ENCODE data around the gene TRIP12. TPM values are rescaled to one million over a fixed set of nuclear protein-coding genes. Genes with fewer than 3 reads are reported as not detected.

The TRIP12 gene
- total and polyA plus RNA-seq, 2 of the 13 experiments (the other 11 are each of a cell fraction or from before 2014, with no cell fraction given): 72.1 to 153 TPM

DNA sequence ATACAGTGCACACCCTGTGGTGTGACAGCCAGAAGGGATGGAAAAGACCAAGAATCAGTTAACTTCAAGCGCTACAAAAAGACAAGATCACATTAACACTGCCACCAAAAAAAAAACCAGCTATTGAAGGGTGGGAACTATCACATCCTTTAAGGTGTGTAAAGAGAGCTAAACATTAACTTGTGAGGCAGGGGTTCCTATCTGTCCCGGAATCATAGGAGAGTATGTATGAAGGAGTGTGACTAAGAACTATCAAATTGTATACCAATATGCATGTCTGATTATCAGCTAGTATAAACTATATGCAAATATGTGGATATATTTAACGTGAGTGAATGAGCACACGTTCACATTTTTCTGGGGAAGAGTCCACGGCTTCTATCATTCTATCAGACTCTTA, 119.0 kb downstream of the TRIP12 start:
- FAIRE-seq (no peak), ATAC-seq (no peak), DNase-seq (ENCODE audit: low spot score) (no peak)
- Histone ChIP-seq H3K4me1 (ENCODE audit: insufficient read depth, low read length) (no peaks in the 10 kb centered on the region), H3K27me3 (ENCODE audit: control insufficient read depth in 1 of 2, insufficient read depth in 2 of 2, low read length in 2 of 2) (no peaks in the 10 kb centered on the region), H3K4me3 (replicated peaks in 1 of 3; ENCODE audit: insufficient read depth in 1 of 3, low read depth in 2 of 3, low read length in 3 of 3) (no peak overlapping the region), H3K27ac (ENCODE audit: extremely low read length, insufficient read depth, low read length) (no peak overlapping the region), H3K36me3 (replicated peaks in 1 of 2; ENCODE audit: control insufficient read depth in 1 of 2, insufficient read depth in 2 of 2, low read length in 2 of 2) (peaks cover 27 to 62% of the 10 kb centered on the region in 2 experiments), H3K79me2 (ENCODE audit: insufficient read depth, low read length) (no peaks in the 10 kb centered on the region), H2AFZ (ENCODE audit: low read length) (no peak overlapping the region), H3K9me3 (ENCODE audit: low read length) (no peaks in the 10 kb centered on the region), H4K20me1 (ENCODE audit: insufficient read depth, low read length) (no peaks in the 10 kb centered on the region; the same call in 1 of the 2 replicates), H3K9ac (ENCODE audit: insufficient read depth, low read depth, low read length) (no peak overlapping the region), H3K4me2 (ENCODE audit: low read depth, low read length) (no peak overlapping the region)
- CTCF ChIA-PET (ENCODE audit: low intra/inter-chr PET ratio, low total read pairs): no interaction called here
- BruUV-seq (replicated peaks): no TSS peak
- TF ChIP-seq HNRNPH1 (optimal IDR thresholded peaks at IDR 0.05; ENCODE audit: low read depth, low read length) (no peak), NFE2 (CRISPR knock-in tag; IDR thresholded peaks at IDR 0.05) (no peak), SKIL (CRISPR knock-in tag; IDR thresholded peaks at IDR 0.05; ENCODE audit: borderline replicate concordance) (no peak), ZNF652 (CRISPR knock-in tag; IDR thresholded peaks at IDR 0.05; ENCODE audit: borderline replicate concordance, low read depth) (no peak), E2F2 (CRISPR knock-in tag; IDR thresholded peaks at IDR 0.05; ENCODE audit: borderline replicate concordance) (no peak), ZNF20 (CRISPR knock-in tag; IDR thresholded peaks at IDR 0.05) (no peak), U2AF2 (IDR thresholded peaks at IDR 0.05; ENCODE audit: low read depth, low read length) (no peak), TBX2 (CRISPR knock-in tag; IDR thresholded peaks at IDR 0.05; ENCODE audit: borderline replicate concordance) (no peak), REL (CRISPR knock-in tag; conservative IDR thresholded peaks at IDR 0.05) (no peak)
- TF ChIP-seq, protein P1, sequence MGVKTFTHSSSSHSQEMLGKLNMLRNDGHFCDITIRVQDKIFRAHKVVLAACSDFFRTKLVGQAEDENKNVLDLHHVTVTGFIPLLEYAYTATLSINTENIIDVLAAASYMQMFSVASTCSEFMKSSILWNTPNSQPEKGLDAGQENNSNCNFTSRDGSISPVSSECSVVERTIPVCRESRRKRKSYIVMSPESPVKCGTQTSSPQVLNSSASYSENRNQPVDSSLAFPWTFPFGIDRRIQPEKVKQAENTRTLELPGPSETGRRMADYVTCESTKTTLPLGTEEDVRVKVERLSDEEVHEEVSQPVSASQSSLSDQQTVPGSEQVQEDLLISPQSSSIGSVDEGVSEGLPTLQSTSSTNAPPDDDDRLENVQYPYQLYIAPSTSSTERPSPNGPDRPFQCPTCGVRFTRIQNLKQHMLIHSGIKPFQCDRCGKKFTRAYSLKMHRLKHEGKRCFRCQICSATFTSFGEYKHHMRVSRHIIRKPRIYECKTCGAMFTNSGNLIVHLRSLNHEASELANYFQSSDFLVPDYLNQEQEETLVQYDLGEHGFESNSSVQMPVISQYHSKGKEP (CRISPR knock-in tag; IDR thresholded peaks at IDR 0.05): no peak
- POLR2A ChIA-PET: no interaction called here
- 69% methylated on average over 5 of the region's 5 CpGs for WGBS (ENCODE audit: low lambda C conversion rate)
- in situ Hi-C loops (cut with HindIII; ENCODE audit: extremely low pct_ligation_motif_present, low pct_unique_long_range_greater_than_20kb) (no loop called here), intact Hi-C loops (cut with micrococcal nuclease; ENCODE audit: unreplicated experiment) (loop anchor here (5.0 kb wide), 1 partner anchor 120 kb away; the partner anchor contains the start of genes FBXO36 and TRIP12)
